ENCODE data around the gene NUP155.
"Not testable (repeated sequence)": the region's sequence is repeated elsewhere in the genome, so short reads cannot be mapped to it uniquely, and the experiment has no call there.

- TF ChIP-seq CTCF, EP300, POLR2A (IDR thresholded peaks at IDR 0.05): not testable (repeated sequence)
These were observed 102.8 kb downstream of the NUP155 start for GRCh38 chr5:37268100-37268499.
